HepG2 (cell line): ENCODE data around the gene ACACB. TPM values are rescaled to one million over a fixed set of nuclear protein-coding genes. Genes with fewer than 3 reads are reported as not detected.

Experiments used
- CEBPZ ChIP-seq: IDR thresholded peaks from 2 replicates; pipeline ENCODE4 v1.6.1; 2012; ENCODE audit warnings: low read length, improper control_type of control experiment
- ZNF142 ChIP-seq: sonication (generic); formaldehyde crosslinking; IDR thresholded peaks from 2 replicates; pipeline ENCODE4 v1.4.0; 2020; ENCODE audit warnings: missing genetic modification reagents
- ZNF609 ChIP-seq: sonication (generic); formaldehyde crosslinking; IDR thresholded peaks from 2 replicates; pipeline ENCODE4 v1.4.0; 2020; ENCODE audit warnings: mild to moderate bottlenecking, missing genetic modification reagents, borderline replicate concordance
- polyA plus RNA-seq, 8 experiments: library from polyadenylated mRNA; depleted of rRNA in 3 of 8; stranded (reverse) in 7 of 8; unstranded in 1 of 8; fragments of >200 nt; fragmentation: Illumina TruSeq in 4 of 8; extraction: Trizol in 4 of 8; gene quantifications; 2 replicates each; pipeline versions ENCODE4 v1.2.1 to v1.2.3, GENCODE V29; 2011 to 2016; ENCODE audit warnings: low read depth in 4 of 8, missing spikeins in 1 of 8, mixed read lengths in 1 of 8; ENCODE audit not compliant: insufficient read depth in 1 of 8
- total RNA-seq, 5 experiments: library from RNA; depleted of rRNA; stranded (reverse); fragments of >200 nt; fragmentation: Illumina TruSeq; extraction: Trizol; gene quantifications; 2 replicates each; pipeline ENCODE4 v1.2.3, GENCODE V29; 2016; ENCODE audit warnings: low read depth in 1 of 5

The ACACB gene
- total and polyA plus RNA-seq, 2 of the 13 experiments (the other 11 are each of a cell fraction or from before 2014, with no cell fraction given), result 6.2 to 8.6 TPM

GRCh38 chr12:109093022-109093918 lies 23.1 kb upstream of the ACACB start, which contains the start of gene ALKBH2 (continued):
- TF ChIP-seq ZNF609 (peak; percentile 64), CEBPZ (no peak), ZNF142 (CRISPR knock-in tag) (peak; percentile 84; the same call in 1 of the 2 replicates)
